Brain pericyte (primary cell): Measurements from ENCODE around the gene SCAMP3.
"Not testable (repeated sequence)": the region's sequence is repeated elsewhere in the genome, so short reads cannot be mapped to it uniquely, and the experiment has no call there.

ENCODE experiments used
- DNase-seq: peaks from one replicate; pipeline ENCODE4 v3.0.0-alpha.2; 2012; ENCODE audit warnings: low read depth, low spot score

The SCAMP3 gene

GRCh38 chr1:155232001-155232978 lies 29.9 kb downstream of the SCAMP3 start:
- not testable (repeated sequence) for DNase-seq

DNA sequence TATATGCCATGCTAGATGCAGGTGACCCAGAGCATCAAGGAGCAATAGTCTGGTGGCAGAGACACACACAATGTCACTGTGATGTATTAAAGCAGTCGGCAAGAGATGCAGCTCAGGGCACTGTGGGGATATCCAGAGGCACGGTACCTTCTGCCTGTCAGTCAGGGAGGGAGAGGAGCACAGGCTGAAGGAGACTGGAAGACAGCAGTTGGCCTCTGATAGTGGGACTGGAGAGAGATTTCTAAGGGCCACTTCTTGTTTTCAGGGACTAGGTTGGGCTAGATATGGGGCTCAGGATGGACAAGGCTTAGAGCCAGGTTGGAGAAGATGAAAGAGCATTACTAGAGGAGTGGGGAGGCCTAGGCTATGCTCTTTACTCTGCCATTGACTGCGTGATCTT lies 30.9 kb downstream of the SCAMP3 start:
- DNase-seq, result not testable (repeated sequence)

- DNase-seq, result no peak
Measured at GRCh38 chr1:155228096-155228427, 34.1 kb downstream of the SCAMP3 start.

DNA sequence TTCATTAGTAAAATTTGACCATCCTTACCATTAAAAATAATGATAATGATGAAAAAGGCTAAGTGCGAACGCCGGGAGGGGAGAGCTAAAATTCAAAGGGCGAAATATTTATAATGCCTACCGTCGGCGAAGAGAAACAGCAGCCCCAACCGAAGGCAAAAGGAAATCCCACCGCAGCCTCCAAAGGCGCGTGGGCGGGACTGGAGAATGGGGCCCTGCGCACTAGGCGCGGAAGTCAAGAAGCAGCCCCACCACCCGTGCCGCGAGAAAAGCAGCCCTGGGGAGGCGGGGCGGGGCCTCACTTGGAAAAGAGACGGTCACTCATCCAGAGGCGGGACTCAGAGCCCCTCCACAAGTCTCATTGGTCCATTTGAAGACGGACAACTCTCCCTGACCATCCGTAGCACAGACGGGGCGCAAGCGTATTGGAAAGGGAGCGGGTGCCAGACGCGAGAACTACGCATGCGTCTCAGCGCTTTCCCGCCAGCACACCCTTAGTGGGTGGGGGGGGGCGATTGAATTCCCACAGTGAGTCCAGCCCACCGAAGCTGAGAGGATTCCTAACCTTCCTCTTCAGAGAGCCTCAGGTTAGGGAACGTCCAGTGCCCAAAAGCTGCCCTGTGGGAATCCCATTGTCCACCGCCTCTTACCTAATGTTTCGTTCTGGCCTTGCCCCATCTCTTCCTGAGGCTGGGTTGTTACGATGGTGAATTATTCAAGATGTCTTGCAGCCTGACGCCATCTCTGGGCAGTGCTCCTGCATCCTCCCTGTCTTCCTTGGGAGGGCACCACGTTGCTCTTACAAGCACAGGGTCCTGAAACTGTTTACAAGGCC lies 34.7 kb downstream of the SCAMP3 start:
- peak; percentile 94 for DNase-seq

DNA sequence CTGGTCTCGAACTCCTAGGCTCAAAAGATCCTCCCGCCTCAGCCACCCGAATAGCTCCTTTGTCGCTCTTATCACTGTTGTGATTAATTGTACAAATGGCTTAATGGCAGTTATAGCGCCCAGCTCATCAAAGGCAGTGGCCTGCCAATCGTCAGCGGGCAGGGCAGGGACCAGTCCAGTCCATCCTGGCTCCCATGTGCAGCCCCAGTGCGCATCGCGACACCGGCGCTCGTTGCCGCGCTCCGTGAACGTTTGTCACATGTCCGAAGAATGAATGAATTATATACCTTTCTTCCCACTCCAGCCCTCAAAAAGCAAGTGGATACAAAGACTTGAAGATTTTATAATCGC lies 35.3 kb downstream of the SCAMP3 start:
- DNase-seq, result no peak

GRCh38 chr1:155226188-155226909 lies 35.8 kb downstream of the SCAMP3 start:
- DNase-seq, result no peak

GRCh38 chr1:155225404-155225759 lies 36.8 kb downstream of the SCAMP3 start:
- not testable (repeated sequence) for DNase-seq

GRCh38 chr1:155223047-155223446 lies 39.1 kb downstream of the SCAMP3 start:
- no peak for DNase-seq

- DNase-seq, result not testable (repeated sequence)
Measured at GRCh38 chr1:155220211-155220965, 41.8 kb downstream of the SCAMP3 start.

- DNase-seq, result no peak
Measured at GRCh38 chr1:155219592-155220031, 42.5 kb downstream of the SCAMP3 start.

- DNase-seq, result no peak
Measured at GRCh38 chr1:155218854-155219591, 43.1 kb downstream of the SCAMP3 start.

GRCh38 chr1:155214702-155215101 lies 47.5 kb downstream of the SCAMP3 start:
- DNase-seq, result not testable (repeated sequence)

DNA sequence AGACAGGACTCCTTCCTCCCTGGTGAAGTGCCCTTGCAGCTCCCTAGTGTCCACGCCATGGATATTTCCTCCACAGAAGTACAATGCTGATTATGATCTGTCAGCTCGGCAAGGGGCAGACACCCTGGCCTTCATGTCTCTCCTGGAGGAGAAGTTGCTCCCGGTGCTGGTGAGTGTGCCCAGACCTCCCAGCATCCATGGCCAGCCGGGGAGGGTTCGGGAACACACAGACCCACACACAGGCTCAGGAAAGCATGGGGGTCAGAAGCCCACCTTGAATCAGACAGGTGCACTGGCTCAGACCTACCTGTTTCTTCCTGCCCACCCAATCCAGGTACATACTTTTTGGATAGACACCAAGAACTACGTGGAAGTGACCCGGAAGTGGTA lies 50.1 kb downstream of the SCAMP3 start:
- DNase-seq, result not testable (repeated sequence)

- DNase-seq, result not testable (repeated sequence)
Measured at GRCh38 chr1:155211381-155212050, 50.6 kb downstream of the SCAMP3 start.

DNA sequence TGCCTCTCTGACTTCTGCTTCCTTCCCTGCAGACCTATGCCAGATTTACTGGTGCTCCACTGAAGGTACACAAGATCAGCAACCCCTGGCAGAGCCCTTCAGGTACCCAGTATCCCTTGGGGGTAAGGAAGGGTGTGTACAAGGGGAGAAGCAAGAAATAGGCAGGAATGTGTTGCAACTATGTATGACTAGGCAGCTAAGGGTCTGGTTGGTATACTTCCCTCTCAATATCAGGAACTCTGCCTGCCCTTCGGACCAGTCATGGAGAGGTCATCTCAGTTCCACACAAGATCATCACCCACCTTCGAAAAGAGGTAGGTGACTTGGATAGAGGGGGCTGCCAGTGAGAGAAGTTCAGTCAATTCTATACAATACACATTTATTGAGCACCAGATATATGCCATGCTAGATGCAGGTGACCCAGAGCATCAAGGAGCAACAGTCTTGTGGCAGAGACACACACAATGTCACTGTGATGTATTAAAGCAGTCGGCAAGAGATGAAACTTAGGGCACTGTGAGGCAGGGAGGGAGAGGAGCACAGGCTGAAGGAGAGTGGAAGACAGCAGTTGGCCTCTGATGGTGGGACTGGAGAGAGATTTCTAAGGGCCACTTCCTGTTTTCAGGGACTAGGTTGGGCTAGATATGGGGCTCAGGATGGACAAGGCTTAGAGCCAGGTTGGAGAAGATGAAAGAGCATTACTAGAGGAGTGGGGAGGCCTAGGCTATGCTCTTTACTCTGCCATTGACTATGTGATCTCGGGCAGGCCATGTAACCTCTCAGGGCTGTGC lies 51.7 kb downstream of the SCAMP3 start:
- no peak for DNase-seq

DNA sequence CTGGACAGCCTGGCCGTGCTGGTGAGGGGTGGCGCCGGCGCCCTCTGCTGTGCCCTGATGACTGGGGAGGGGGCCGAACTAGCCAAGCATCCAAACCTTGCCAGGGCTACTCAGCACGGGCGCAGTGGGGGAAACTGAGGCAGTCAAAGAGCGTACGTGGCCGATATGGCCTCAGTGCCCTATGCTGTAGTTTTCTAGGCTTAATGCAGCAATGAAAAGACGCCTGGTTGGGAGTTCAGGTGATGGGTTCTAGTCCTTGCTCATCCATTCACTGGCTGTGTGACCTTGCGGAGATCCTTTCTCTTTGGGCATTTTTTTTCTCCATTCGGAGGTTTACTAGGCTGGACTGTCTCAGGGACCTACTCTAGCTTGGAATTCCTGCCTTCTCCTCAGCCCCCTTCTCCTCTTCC lies 52.8 kb downstream of the SCAMP3 start:
- no peak for DNase-seq

DNA sequence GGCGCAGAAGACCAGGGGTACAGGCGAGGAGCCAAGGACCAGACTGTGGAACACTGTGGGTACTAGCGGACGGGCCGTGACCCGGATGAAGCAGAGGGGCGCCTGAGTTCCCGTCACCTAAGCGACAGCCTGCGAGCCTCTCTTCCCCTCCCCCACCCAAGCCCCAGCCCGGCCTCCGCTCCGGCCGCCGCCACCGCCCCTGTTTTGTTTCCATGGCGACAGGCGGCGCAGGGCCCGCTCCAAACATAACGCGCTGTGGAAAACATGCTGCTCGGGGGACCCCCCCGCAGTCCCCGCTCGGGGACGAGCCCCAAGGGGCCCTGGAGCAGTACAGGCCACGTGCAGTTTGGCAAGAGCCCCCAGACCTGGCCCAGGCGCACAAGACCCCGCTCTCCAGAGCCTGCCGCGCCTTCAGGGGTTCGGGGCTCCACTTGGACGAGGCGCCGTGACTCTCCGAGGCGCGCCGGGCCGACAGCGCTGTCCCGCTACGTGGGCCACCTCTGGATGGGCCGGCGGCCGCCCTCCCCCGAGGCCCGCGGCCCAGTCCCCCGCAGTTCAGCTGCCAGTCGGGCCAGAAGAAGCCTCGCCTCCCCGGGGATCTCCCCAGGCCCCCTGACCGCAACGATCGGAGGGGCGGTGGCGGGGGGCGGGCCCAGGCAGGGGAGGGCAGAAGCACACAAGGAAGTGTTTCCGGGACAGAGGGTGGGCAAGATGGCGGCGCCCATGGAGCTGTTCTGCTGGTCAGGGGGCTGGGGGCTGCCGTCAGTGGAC lies 53.4 kb downstream of the SCAMP3 start, which contains the start of gene MTX1:
Gene MTX1, plus strand, starts transcription at position 155 of the 771 bp plus-strand sequence. Its CDS starts 110 bp downstream, at position 265.
- DNase-seq, result no peak
